Measurements from ENCODE around the gene SDE2. TPM values are rescaled to one million over a fixed set of nuclear protein-coding genes. Genes with fewer than 3 reads are reported as not detected.
A peak's percentile ranks its signal among the peaks of the same experiment; 100 is the strongest.

SDE2 gene
- total and polyA plus RNA-seq, 8 donors = 15.8 to 22.6 (median 21.0) TPM

GRCh38 chr1:225962440-225962975 lies 36.6 kb downstream of the SDE2 start:
- TF ChIP-seq, protein P1, sequence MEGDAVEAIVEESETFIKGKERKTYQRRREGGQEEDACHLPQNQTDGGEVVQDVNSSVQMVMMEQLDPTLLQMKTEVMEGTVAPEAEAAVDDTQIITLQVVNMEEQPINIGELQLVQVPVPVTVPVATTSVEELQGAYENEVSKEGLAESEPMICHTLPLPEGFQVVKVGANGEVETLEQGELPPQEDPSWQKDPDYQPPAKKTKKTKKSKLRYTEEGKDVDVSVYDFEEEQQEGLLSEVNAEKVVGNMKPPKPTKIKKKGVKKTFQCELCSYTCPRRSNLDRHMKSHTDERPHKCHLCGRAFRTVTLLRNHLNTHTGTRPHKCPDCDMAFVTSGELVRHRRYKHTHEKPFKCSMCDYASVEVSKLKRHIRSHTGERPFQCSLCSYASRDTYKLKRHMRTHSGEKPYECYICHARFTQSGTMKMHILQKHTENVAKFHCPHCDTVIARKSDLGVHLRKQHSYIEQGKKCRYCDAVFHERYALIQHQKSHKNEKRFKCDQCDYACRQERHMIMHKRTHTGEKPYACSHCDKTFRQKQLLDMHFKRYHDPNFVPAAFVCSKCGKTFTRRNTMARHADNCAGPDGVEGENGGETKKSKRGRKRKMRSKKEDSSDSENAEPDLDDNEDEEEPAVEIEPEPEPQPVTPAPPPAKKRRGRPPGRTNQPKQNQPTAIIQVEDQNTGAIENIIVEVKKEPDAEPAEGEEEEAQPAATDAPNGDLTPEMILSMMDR (IDR thresholded peaks at IDR 0.05) = peak; percentile 40 to 60
- Histone ChIP-seq H3K27ac (no peak overlapping the region), H3K4me3 (no peak overlapping the region), H3K9me3 (no peaks in the 10 kb centered on the region), H3K4me1 (no peaks in the 10 kb centered on the region), H3K36me3 (no peaks in the 10 kb centered on the region), H3K27me3 (no peaks in the 10 kb centered on the region)
- peak in 3 of 4 donors; percentile 12 to 86 (median 29) for DNase-seq
- intact Hi-C loops (cut with DNase I) = no loop called here
- peak; percentile 74 for ATAC-seq

GRCh38 chr1:225961659-225962439 lies 37.3 kb downstream of the SDE2 start:
- intact Hi-C loops (cut with DNase I) = no loop called here
- Histone ChIP-seq H3K4me3 (no peak overlapping the region), H3K36me3 (no peaks in the 10 kb centered on the region), H3K27me3 (no peaks in the 10 kb centered on the region), H3K4me1 (no peaks in the 10 kb centered on the region), H3K27ac (no peak overlapping the region), H3K9me3 (no peaks in the 10 kb centered on the region)
- DNase-seq (no peak), ATAC-seq (no peak)
- TF ChIP-seq, protein P1 (IDR thresholded peaks at IDR 0.05) = no peak

GRCh38 chr1:225958041-225958440 lies 41.1 kb downstream of the SDE2 start:
- DNase-seq (no peak), ATAC-seq (no peak)
- intact Hi-C loops (cut with DNase I) = no loop called here
- H3K36me3 ChIP-seq = no peaks in the 10 kb centered on the region
- no peak overlapping the region for H3K27ac ChIP-seq
- H3K4me3 ChIP-seq = no peak overlapping the region
- H3K27me3 ChIP-seq = no peaks in the 10 kb centered on the region
- TF ChIP-seq, protein P1 (IDR thresholded peaks at IDR 0.05) = no peak
- no peaks in the 10 kb centered on the region for H3K4me1 ChIP-seq
- H3K9me3 ChIP-seq = no peaks in the 10 kb centered on the region

- H3K4me3 ChIP-seq = no peak overlapping the region
- peaks cover 0 to 5% of the 10 kb centered on the region in 2 donors for H3K4me1 ChIP-seq
- no peak overlapping the region for H3K27ac ChIP-seq
- TF ChIP-seq, protein P1 (IDR thresholded peaks at IDR 0.05) = no peak
- ATAC-seq (no peak), DNase-seq (no peak)
- peaks cover 0 to 4% of the 10 kb centered on the region in 2 donors for H3K27me3 ChIP-seq
- H3K9me3 ChIP-seq = no peaks in the 10 kb centered on the region
- no peaks in the 10 kb centered on the region for H3K36me3 ChIP-seq
- intact Hi-C loops (cut with DNase I) = no loop called here
Observed at GRCh38 chr1:225954753-225955152, 44.4 kb downstream of the SDE2 start.

DNA sequence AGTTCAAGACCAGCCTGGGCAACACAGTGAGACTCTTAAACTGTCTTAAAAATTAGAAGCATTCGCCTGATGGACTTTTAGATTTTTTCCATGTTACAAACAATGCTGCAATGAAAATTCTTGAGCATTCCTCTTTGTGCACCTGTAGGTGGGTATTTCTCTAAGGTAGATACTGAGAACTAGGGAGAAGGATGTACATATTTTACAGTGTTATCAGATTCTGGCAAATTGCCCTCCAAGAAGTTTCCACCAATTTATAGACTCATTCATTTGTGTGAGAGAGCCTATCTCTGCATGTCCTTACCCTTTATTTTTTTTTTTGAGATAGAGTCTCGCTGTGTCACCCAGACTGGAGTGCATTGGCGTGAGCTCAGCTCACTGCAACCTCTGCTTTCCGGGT lies 45.8 kb downstream of the SDE2 start:
- intact Hi-C loops (cut with DNase I) = no loop called here
- no peak overlapping the region for H3K4me3 ChIP-seq
- TF ChIP-seq, protein P1 (IDR thresholded peaks at IDR 0.05) = no peak
- no peak overlapping the region for H3K27ac ChIP-seq
- no peaks in the 10 kb centered on the region for H3K9me3 ChIP-seq
- ATAC-seq (no peak), DNase-seq (no peak)
- H3K27me3 ChIP-seq = peaks cover 0 to 4% of the 10 kb centered on the region in 2 donors
- peaks cover 0 to 5% of the 10 kb centered on the region in 2 donors for H3K4me1 ChIP-seq
- no peaks in the 10 kb centered on the region for H3K36me3 ChIP-seq

Measured in left lung (tissue), 10 donors.